ENCODE results near the gene LCP1. TPM values are rescaled to one million over a fixed set of nuclear protein-coding genes. Genes with fewer than 3 reads are reported as not detected.
"Not testable (repeated sequence)": the region's sequence is repeated elsewhere in the genome, so short reads cannot be mapped to it uniquely, and the experiment has no call there.

Gene LCP1, protein sequence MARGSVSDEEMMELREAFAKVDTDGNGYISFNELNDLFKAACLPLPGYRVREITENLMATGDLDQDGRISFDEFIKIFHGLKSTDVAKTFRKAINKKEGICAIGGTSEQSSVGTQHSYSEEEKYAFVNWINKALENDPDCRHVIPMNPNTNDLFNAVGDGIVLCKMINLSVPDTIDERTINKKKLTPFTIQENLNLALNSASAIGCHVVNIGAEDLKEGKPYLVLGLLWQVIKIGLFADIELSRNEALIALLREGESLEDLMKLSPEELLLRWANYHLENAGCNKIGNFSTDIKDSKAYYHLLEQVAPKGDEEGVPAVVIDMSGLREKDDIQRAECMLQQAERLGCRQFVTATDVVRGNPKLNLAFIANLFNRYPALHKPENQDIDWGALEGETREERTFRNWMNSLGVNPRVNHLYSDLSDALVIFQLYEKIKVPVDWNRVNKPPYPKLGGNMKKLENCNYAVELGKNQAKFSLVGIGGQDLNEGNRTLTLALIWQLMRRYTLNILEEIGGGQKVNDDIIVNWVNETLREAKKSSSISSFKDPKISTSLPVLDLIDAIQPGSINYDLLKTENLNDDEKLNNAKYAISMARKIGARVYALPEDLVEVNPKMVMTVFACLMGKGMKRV
- total RNA-seq = 758 and 774 TPM in 2 replicates

DNA sequence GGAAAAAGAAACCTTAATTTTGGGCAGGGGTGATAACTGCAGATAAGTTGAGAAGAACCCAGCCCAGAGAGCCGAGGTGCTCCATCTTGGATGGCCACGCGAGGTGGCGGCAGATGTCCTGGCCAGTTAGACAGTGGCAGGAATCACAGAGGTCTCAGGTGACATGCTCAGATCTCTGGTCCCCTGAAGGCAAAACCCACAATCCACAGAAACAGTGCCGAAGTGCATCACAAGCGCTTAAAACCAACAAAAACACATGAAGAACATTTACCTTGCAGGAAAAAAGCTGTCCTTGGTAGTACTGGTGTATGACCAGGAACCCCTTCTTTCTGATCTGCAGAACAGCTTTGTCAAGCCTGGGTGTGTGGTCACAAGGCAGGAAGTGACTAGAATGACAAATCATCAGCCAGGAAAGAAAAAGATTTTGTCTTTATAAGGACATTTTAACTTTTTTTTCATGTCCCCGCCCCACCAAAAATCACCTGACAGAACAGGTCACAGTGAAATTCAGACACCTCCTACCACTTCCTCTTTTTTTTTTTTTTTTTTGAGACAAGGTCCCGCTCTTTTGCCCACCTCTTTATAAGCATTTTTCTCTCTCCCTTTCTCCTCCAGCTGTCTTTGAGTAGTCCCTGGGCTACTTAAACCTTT lies at the start of gene LCP1:
TSS of gene LCP1 (minus strand) at position 338 of the 651 bp plus-strand sequence. CDS start 22,515 bp downstream, outside the sequence.
- peaks cover 61% of the 10 kb centered on the region for H3K4me1 Mint-ChIP-seq (ENCODE audit: low read depth)
- no peaks in the 10 kb centered on the region for H3K9me3 Mint-ChIP-seq
- DNase-seq (ENCODE audit: low spot score) = peak; percentile 83
- peak within 1 kb of the TSS; percentile 97 for H3K4me3 Mint-ChIP-seq
- H3K27me3 Mint-ChIP-seq (ENCODE audit: insufficient read depth) = no peaks in the 10 kb centered on the region
- peak within 1 kb of the TSS; percentile 99 for H3K27ac Mint-ChIP-seq
- intact Hi-C loops (cut with micrococcal nuclease) = loop anchor here (1.0 to 2.0 kb wide), 4 partner anchors 9 to 841 kb away; partner anchors contain the start of genes COG3 and TPT1
- H3K36me3 Mint-ChIP-seq (ENCODE audit: low read depth) = peaks cover 29% of the 10 kb centered on the region

DNA sequence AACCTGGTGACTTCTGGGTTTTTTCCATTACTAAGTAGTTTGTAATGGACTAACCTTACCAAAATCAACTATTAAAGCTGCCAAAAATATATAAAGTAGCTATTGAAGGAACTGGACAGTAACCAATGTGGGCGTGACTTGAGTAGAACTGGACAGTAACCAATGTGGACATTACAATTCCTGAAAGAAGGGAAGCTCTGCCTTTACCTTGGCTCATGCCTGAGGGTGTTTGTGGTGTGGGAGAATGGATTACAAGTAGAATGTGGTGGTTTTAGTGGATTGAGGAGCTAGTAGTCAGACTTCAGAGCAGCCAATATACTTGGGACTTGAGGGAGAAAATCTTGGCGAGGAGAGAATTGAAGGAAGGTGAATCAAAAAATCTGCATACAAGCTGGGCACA lies 47.3 kb upstream of the LCP1 start:
- Mint-ChIP-seq H3K27me3 (ENCODE audit: insufficient read depth) (peaks cover 7% of the 10 kb centered on the region), H3K4me1 (ENCODE audit: low read depth) (no peaks in the 10 kb centered on the region), H3K36me3 (ENCODE audit: low read depth) (peaks cover 17% of the 10 kb centered on the region), H3K4me3 (no peak overlapping the region), H3K27ac (no peak overlapping the region), H3K9me3 (peaks cover 39% of the 10 kb centered on the region)
- DNase-seq (ENCODE audit: low spot score) = no peak
- intact Hi-C loops (cut with micrococcal nuclease) = no loop called here

- DNase-seq (ENCODE audit: low spot score); H3K4me1 Mint-ChIP-seq (ENCODE audit: low read depth): not testable (repeated sequence)
Observed at GRCh38 chr13:46220234-46220633, 38.3 kb upstream of the LCP1 start.

DNA sequence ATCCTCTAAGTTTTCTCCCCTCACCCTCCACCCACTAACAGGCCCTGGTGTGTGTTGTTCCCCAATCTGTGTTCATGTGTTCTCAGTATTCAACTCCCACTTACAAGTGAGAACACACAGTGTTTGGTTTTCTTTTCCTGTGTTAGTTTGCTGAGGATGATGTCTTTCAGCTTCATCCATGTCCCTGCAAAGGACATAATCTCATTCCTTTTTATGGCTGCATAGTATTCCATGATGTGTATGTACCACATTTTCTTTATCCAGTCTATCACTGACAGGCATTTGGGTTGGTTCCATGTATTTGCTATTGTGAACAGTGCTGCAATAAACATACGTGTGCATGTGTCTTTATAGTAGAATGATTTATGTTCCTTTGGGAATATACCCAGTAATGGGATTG lies 32.8 kb upstream of the LCP1 start:
- H3K4me1 Mint-ChIP-seq (ENCODE audit: low read depth) = peaks cover 26% of the 10 kb centered on the region
- H3K36me3 Mint-ChIP-seq (ENCODE audit: low read depth); H3K4me3 Mint-ChIP-seq; H3K9me3 Mint-ChIP-seq; H3K27ac Mint-ChIP-seq; DNase-seq (ENCODE audit: low spot score): not testable (repeated sequence)
- intact Hi-C loops (cut with micrococcal nuclease) = loop anchor here (10.0 kb wide), 1 partner anchor 50 kb away; no protein-coding TSS in a partner anchor
- H3K27me3 Mint-ChIP-seq (ENCODE audit: insufficient read depth) = peaks cover 13% of the 10 kb centered on the region

More at GRCh38 chr13:46220234-46220633, 38.3 kb upstream of the LCP1 start:
- intact Hi-C loops (cut with micrococcal nuclease); H3K4me3 Mint-ChIP-seq; H3K27ac Mint-ChIP-seq; H3K36me3 Mint-ChIP-seq (ENCODE audit: low read depth): not testable (repeated sequence)
- H3K9me3 Mint-ChIP-seq = peaks cover 35% of the 10 kb centered on the region
- peaks cover 13% of the 10 kb centered on the region for H3K27me3 Mint-ChIP-seq (ENCODE audit: insufficient read depth)

DNA sequence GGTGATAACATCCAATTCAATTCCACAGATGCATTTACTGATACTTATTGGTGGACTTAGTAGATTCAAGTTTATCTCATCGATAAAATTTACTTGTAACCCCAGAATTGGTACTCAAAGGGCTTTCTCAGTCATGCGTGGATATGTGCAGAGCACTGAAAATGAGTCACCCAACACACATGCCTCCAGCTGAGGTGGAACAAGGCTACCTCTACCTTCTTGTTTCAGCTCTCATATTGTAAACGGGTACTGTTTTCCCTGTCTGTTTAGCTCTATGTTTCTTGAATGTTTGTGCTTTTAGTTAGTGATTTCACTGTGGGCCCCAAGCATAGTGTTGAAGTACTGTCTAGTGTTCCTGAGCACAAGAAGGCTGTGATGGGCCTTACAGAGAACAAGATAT lies 31.3 kb upstream of the LCP1 start:
- Mint-ChIP-seq H3K9me3 (peaks cover 8% of the 10 kb centered on the region), H3K4me1 (ENCODE audit: low read depth) (peaks cover 26% of the 10 kb centered on the region), H3K4me3 (peak overlapping the region; percentile 23), H3K27me3 (ENCODE audit: insufficient read depth) (peaks cover 12% of the 10 kb centered on the region), H3K36me3 (ENCODE audit: low read depth) (peaks cover 2% of the 10 kb centered on the region), H3K27ac (no peak overlapping the region)
- no peak for DNase-seq (ENCODE audit: low spot score)
- intact Hi-C loops (cut with micrococcal nuclease) = loop anchor here (2.0 to 10.0 kb wide), 2 partner anchors 48 to 108 kb away; no protein-coding TSS in a partner anchor

DNA sequence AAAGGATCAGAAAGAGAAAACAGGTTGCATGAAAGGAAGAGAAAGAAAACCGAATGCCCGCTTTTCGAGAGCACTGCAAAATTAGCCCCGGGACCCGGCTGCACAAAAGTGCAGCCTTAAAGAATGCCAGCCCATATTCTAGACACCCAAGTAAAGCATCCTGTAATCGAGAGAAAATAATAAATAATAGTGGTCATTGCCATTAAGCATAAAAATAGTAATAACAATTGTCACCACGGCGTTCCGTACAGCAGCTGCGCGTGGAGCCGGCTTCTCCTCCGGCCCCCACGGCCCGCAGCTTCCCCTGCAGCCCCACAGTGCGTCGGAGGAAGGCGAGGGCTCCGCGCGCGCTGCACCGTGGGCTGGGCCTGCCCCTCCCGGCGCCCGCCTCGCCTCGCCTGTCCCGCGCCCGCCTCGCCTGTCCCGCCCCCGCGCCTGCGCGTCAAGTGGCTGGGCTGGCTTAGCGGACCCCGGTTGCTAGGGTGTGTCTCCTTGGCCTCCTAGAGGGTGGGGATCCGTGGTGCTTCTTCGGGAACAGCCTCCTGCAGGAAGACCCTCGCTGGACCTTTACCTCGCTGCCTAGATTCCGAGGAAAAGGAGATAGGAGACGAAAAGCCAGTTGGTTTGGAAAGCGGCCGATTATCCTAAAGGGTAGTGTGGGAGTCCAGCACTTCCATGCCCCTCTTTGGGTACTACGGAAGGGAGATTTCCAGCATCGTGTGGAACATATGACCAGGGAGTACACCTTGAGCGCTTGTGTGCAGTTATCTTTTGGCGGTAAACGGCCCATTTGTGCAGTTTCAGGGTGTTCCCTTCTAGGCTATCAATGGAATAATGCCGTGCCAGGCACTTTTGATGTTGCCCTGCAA lies 29.7 kb upstream of the LCP1 start, which contains the start of gene LRRC63:
TSS of gene LRRC63 (plus strand) at position 446 of the 869 bp plus-strand sequence. CDS start 1,107 bp downstream, outside the sequence.
- H3K9me3 Mint-ChIP-seq = peaks cover 5% of the 10 kb centered on the region
- H3K27ac Mint-ChIP-seq = peak within 1 kb of the TSS; percentile 87
- peaks cover 1% of the 10 kb centered on the region for H3K27me3 Mint-ChIP-seq (ENCODE audit: insufficient read depth)
- peaks cover 26% of the 10 kb centered on the region for H3K4me1 Mint-ChIP-seq (ENCODE audit: low read depth)
- peak within 1 kb of the TSS; percentile 84 for H3K4me3 Mint-ChIP-seq
- no peaks in the 10 kb centered on the region for H3K36me3 Mint-ChIP-seq (ENCODE audit: low read depth)
- intact Hi-C loops (cut with micrococcal nuclease) = loop anchor here (1.0 to 10.0 kb wide), 6 partner anchors 8 to 159 kb away; partner anchors contain the start of gene ZC3H13
- DNase-seq (ENCODE audit: low spot score) = peak; percentile 85

GRCh38 chr13:46211116-46211482 lies 29.1 kb upstream of the LCP1 start:
- H3K36me3 Mint-ChIP-seq (ENCODE audit: low read depth) = no peaks in the 10 kb centered on the region

DNA sequence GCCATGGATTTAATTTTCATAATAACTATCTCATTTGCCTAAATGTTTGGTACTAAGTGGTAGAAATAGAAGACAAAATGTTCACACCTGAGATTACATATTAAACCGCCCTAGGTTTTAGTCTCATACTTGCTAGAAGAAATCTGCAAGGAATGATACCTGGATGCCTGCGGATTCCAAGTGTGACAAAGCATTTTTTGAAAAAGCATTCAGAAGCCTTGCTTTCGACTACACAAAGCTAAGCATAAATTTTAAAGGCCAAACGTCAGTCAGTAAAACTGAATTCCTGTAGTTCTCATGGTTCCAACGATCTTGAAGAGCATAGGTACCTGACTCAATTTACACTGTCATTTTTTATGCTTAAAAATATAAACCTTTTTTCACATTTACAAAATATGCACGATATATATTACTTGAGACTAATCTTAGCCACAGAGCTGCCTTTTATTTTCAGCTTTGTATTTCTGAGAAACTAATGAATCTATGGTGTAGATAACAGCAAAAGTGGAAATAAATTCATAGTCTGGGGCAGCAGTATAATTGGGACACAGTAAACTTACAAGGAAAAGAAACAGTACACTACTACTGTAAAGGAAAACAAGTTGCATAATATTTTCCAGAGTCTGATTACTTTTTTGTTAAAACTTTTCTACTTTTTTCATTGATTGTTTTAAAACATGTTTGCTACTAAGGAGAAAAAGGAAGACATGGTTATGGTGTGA lies 28.5 kb upstream of the LCP1 start:
- intact Hi-C loops (cut with micrococcal nuclease) = loop anchor here (1.0 to 10.0 kb wide), 5 partner anchors 7 to 158 kb away; partner anchors contain the start of gene ZC3H13
- no peaks in the 10 kb centered on the region for H3K27me3 Mint-ChIP-seq (ENCODE audit: insufficient read depth)
- peaks cover 26% of the 10 kb centered on the region for H3K4me1 Mint-ChIP-seq (ENCODE audit: low read depth)
- DNase-seq (ENCODE audit: low spot score) = no peak
- H3K4me3 Mint-ChIP-seq = peak overlapping the region; percentile 84
- H3K9me3 Mint-ChIP-seq = no peaks in the 10 kb centered on the region
- H3K27ac Mint-ChIP-seq = peak overlapping the region; percentile 87
- no peaks in the 10 kb centered on the region for H3K36me3 Mint-ChIP-seq (ENCODE audit: low read depth)

More at GRCh38 chr13:46211116-46211482, 29.1 kb upstream of the LCP1 start:
- peak; percentile 28 for DNase-seq (ENCODE audit: low spot score)
- Mint-ChIP-seq H3K27me3 (ENCODE audit: insufficient read depth) (no peaks in the 10 kb centered on the region), H3K4me1 (ENCODE audit: low read depth) (peaks cover 26% of the 10 kb centered on the region), H3K27ac (peak overlapping the region; percentile 87), H3K4me3 (peak overlapping the region; percentile 84), H3K9me3 (peaks cover 4% of the 10 kb centered on the region)
- intact Hi-C loops (cut with micrococcal nuclease) = loop anchor here (1.0 to 10.0 kb wide), 5 partner anchors 8 to 159 kb away; partner anchors contain the start of gene ZC3H13

DNA sequence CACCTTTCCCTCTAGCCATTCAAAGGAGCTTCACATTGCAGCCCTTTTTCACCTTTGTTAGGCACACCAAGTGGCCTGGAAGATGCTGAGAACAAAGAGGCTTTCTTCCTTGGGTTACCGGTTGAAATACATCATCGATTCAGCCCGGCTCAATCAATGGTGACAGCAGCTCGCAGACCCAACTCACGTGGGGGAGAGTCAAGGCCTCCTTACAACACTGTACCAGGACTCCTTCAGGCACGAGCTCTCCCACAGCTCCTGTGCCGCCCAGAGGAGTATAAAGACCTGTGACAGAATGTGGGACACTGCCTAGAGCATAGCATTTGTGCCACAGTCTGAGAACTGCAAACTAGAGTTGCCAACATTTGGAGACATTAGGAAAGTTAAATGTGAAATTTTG lies 25.9 kb upstream of the LCP1 start:
- Mint-ChIP-seq H3K36me3 (ENCODE audit: low read depth) (no peaks in the 10 kb centered on the region), H3K4me3 (no peak overlapping the region), H3K27me3 (ENCODE audit: insufficient read depth) (no peaks in the 10 kb centered on the region), H3K4me1 (ENCODE audit: low read depth) (peaks cover 24% of the 10 kb centered on the region), H3K27ac (no peak overlapping the region), H3K9me3 (no peaks in the 10 kb centered on the region)
- DNase-seq (ENCODE audit: low spot score) = no peak
- intact Hi-C loops (cut with micrococcal nuclease) = no loop called here

DNA sequence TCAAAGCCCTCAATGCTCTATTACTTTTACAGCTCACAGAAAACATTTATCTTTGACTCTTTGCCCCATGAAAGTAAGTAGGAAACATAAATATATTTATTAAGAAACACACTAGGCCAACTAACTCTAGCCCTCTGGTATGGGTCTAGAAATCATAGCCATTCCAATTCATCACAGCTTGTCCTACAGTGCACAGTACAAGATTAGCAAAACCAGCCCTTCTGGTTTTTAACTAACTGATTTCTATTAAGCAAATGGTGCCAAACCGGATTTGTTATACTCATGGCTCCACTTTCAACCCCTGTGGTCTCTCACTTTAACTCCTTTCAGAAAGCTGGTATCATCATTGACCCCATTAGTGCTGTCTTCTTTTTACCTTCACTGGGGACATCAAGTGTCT lies 24.2 kb upstream of the LCP1 start:
- peaks cover 25% of the 10 kb centered on the region for H3K4me1 Mint-ChIP-seq (ENCODE audit: low read depth)
- H3K4me3 Mint-ChIP-seq = no peak overlapping the region
- H3K27me3 Mint-ChIP-seq (ENCODE audit: insufficient read depth) = no peaks in the 10 kb centered on the region
- DNase-seq (ENCODE audit: low spot score) = no peak
- intact Hi-C loops (cut with micrococcal nuclease) = no loop called here
- H3K36me3 Mint-ChIP-seq (ENCODE audit: low read depth) = no peaks in the 10 kb centered on the region
- no peak overlapping the region for H3K27ac Mint-ChIP-seq
- no peaks in the 10 kb centered on the region for H3K9me3 Mint-ChIP-seq

GRCh38 chr13:46202966-46203365 lies 21.0 kb upstream of the LCP1 start:
- no peaks in the 10 kb centered on the region for H3K27me3 Mint-ChIP-seq (ENCODE audit: insufficient read depth)
- no peak for DNase-seq (ENCODE audit: low spot score)
- peaks cover 36% of the 10 kb centered on the region for H3K4me1 Mint-ChIP-seq (ENCODE audit: low read depth)
- no peaks in the 10 kb centered on the region for H3K9me3 Mint-ChIP-seq
- H3K27ac Mint-ChIP-seq = no peak overlapping the region
- H3K4me3 Mint-ChIP-seq = no peak overlapping the region
- H3K36me3 Mint-ChIP-seq (ENCODE audit: low read depth) = no peaks in the 10 kb centered on the region
- intact Hi-C loops (cut with micrococcal nuclease) = loop anchor here (1.0 kb wide), 1 partner anchor 8 kb away; the partner anchor contains the start of gene LRRC63

Measured in activated T-helper 1 cell treated with anti-CD3 and anti-CD28 coated beads, Interleukin-12 subunit alpha, Interleukin-12 subunit beta, Interleukin-2, Interleukin-4 antibody, amounts not matched to agents 30 ng/mL and 10 ng/mL and 1 ng/mL, durations not matched to agents 14 hours and 24 hours and 36 hours (primary cell).